Endothelial cell of umbilical vein (primary cell): ENCODE measurements around the gene PCDH15. TPM values are rescaled to one million over a fixed set of nuclear protein-coding genes. Genes with fewer than 3 reads are reported as not detected.

Experiments used
- BruUV-seq: library from RNA; stranded (reverse); fragments of 400-500 nt; replicated peaks from 2 replicates; lab custom pipeline; 2021; lab: Mats Ljungman, UMichigan
- CTCF ChIA-PET: fragments of 300-600, 350-600 bp; sonication (Branson Sonifier 250); formaldehyde crosslinking; loops from one replicate; lab custom pipeline; 2021; ENCODE audit warnings: antibody characterized with exemption, inconsistent platforms; lab: Charles Lee
- POLR2A ChIA-PET: fragments of 300-600, 350-600 bp; sonication (Branson Sonifier 250); formaldehyde crosslinking; loops from one replicate; lab custom pipeline; 2021; ENCODE audit warnings: antibody characterized with exemption, inconsistent platforms; lab: Charles Lee
- DNase-seq: peaks from one replicate; pipeline ENCODE4 v3.0.0-alpha.2; 2011; ENCODE audit warnings: low read depth, low spot score
- FAIRE-seq: peaks from 2 replicates; lab custom pipeline; 2011; peaks lifted over from hg19 to GRCh38; lab: Jason Lieb, UNC
- H2AFZ ChIP-seq: 2 replicates; pipeline ENCODE4 v1.6.0; 2012; ENCODE audit warnings: low read depth, low read length, control low read depth, inconsistent platforms
- H3K27ac ChIP-seq: 2 replicates; pipeline ENCODE4 v1.5.1; 2011; ENCODE audit warnings: low read depth, mild to moderate bottlenecking, control low read depth, low read length, moderate library complexity; ENCODE audit not compliant: insufficient read depth
- H3K27me3 ChIP-seq, 2 experiments: 2 replicates each; pipeline versions ENCODE4 v1.6.0 to v1.6.1; 2011; ENCODE audit warnings: low read length in 2 of 2, mixed read lengths in 1 of 2; ENCODE audit not compliant: control insufficient read depth in 2 of 2, insufficient read depth in 2 of 2
- H3K36me3 ChIP-seq, 2 experiments: 2 replicates in 1 of 2; 3 replicates in 1 of 2; pipeline ENCODE4 v1.5.1; 2011; ENCODE audit warnings: low read length in 2 of 2, mild to moderate bottlenecking in 1 of 2, moderate library complexity in 1 of 2; ENCODE audit not compliant: control insufficient read depth in 2 of 2, insufficient read depth in 2 of 2; ENCODE audit errors: extremely low read depth in 1 of 2
- H3K4me1 ChIP-seq: 3 replicates; pipeline ENCODE4 v1.5.1; 2011; ENCODE audit warnings: mild to moderate bottlenecking, low read length; ENCODE audit not compliant: control insufficient read depth, insufficient read depth; ENCODE audit errors: extremely low read depth
- H3K4me2 ChIP-seq: 2 replicates; pipeline ENCODE4 v1.6.1; 2011; ENCODE audit warnings: low read length, control low read depth, mixed read lengths; ENCODE audit not compliant: insufficient read depth
- H3K4me3 ChIP-seq, 3 experiments: fragments of 200-600 bp in 1 of 3; sonication (generic), shearing (Covaris generic) in 1 of 3; replicated peaks in 1 of 3; 2 replicates each; pipeline ENCODE4 v1.5.1; 2011 to 2016; ENCODE audit warnings: control low read depth in 3 of 3, low read length in 3 of 3, mild to moderate bottlenecking in 2 of 3, inconsistent platforms in 1 of 3, low read depth in 1 of 3, moderate library complexity in 1 of 3; ENCODE audit not compliant: insufficient read depth in 1 of 3
- H3K79me2 ChIP-seq: 2 replicates; pipeline ENCODE4 v1.6.0; 2012; ENCODE audit warnings: low read length, inconsistent platforms; ENCODE audit not compliant: control insufficient read depth, insufficient read depth
- H3K9ac ChIP-seq: replicated peaks from 2 replicates; pipeline ENCODE3; 2011; ENCODE audit warnings: low read length, control low read depth; ENCODE audit not compliant: insufficient read depth; ENCODE audit errors: extremely low read depth
- H3K9me1 ChIP-seq: replicated peaks from 3 replicates; pipeline ENCODE4 v1.6.0; 2011; ENCODE audit warnings: mild to moderate bottlenecking, low read length; ENCODE audit not compliant: control insufficient read depth, insufficient read depth; ENCODE audit errors: extremely low read depth
- H3K9me3 ChIP-seq: replicated peaks from 2 replicates; pipeline ENCODE4 v1.5.1; 2012; ENCODE audit warnings: low read length, inconsistent platforms; ENCODE audit not compliant: control insufficient read depth, insufficient read depth
- H4K20me1 ChIP-seq: replicated peaks from 2 replicates; pipeline ENCODE3; 2011; ENCODE audit warnings: mild to moderate bottlenecking, low read length; ENCODE audit not compliant: control insufficient read depth, insufficient read depth; ENCODE audit errors: extremely low read depth
- CTCF ChIP-seq, 2 donors: IDR thresholded peaks; 1 replicate in 1 of 2; 2 replicates in 1 of 2; pipeline ENCODE4 v1.5.1; 2011; ENCODE audit warnings: low read length in 2 of 2, mild to moderate bottlenecking in 2 of 2, moderate library complexity in 2 of 2, control low read depth in 1 of 2, inconsistent platforms in 1 of 2, low read depth in 1 of 2; ENCODE audit not compliant: insufficient read depth in 1 of 2; ENCODE audit errors: extremely low read depth in 1 of 2
- EZH2 ChIP-seq: IDR thresholded peaks from 2 replicates; pipeline ENCODE4 v1.6.1; 2012; ENCODE audit warnings: borderline replicate concordance, low read depth, mild to moderate bottlenecking, moderate library complexity, low read length, inconsistent platforms; ENCODE audit not compliant: severe bottlenecking
- FOS ChIP-seq: IDR thresholded peaks from 2 replicates; pipeline ENCODE4 v1.6.1; 2011; ENCODE audit warnings: mild to moderate bottlenecking, low read length, moderate library complexity, borderline replicate concordance; ENCODE audit not compliant: insufficient read depth
- GATA2 ChIP-seq: IDR thresholded peaks from 2 replicates; pipeline ENCODE4 v1.7.0; 2011; ENCODE audit warnings: low read depth, mild to moderate bottlenecking, moderate library complexity, mixed read lengths, low read length; ENCODE audit not compliant: insufficient read length, insufficient read depth
- JUN ChIP-seq: IDR thresholded peaks from 2 replicates; pipeline ENCODE4 v1.6.1; 2011; ENCODE audit warnings: borderline replicate concordance, low read depth; ENCODE audit not compliant: insufficient read length, insufficient read depth
- MYC ChIP-seq: IDR thresholded peaks from one replicate; pipeline ENCODE4 v1.6.1; 2011; ENCODE audit warnings: mild to moderate bottlenecking, low read depth, low read length
- POLR2A ChIP-seq: IDR thresholded peaks from 2 replicates; pipeline ENCODE4 v1.6.1; 2012; ENCODE audit warnings: low read depth, mild to moderate bottlenecking, control low read depth, low read length
- POLR2AphosphoS5 ChIP-seq: IDR thresholded peaks from 2 replicates; pipeline ENCODE4 v1.6.1; 2012; ENCODE audit warnings: low read depth, mild to moderate bottlenecking, control low read depth, low read length, moderate library complexity; ENCODE audit not compliant: insufficient read depth
- dilution Hi-C: fragments of 300-500 bp; cut with MboI; formaldehyde crosslinking; loops from one replicate; pipeline ENCODE4 v1.15.0; 2019; ENCODE audit warnings: low sequenced_read_pairs; ENCODE audit not compliant: extremely low pct_ligation_motif_present
- intact Hi-C: fragments of 100-400 bp; cut with micrococcal nuclease; formaldehyde crosslinking; loops from one replicate; pipeline ENCODE4 v1.10.0; 2022
- polyA plus RNA-seq, 4 experiments: library from polyadenylated mRNA; depleted of rRNA in 3 of 4; stranded (reverse) in 3 of 4; unstranded in 1 of 4; fragments of >200 nt; gene quantifications; 2 replicates each; pipeline versions ENCODE4 v1.2.1 to v1.2.3, GENCODE V29; 2011 to 2012; ENCODE audit warnings: missing spikeins in 1 of 4
- total RNA-seq: library from RNA; stranded (reverse); gene quantifications from 2 replicates; pipeline ENCODE4 v1.2.3, GENCODE V29; 2021
- TF ChIP-seq, protein P1 (sequence below): IDR thresholded peaks from 2 replicates; pipeline ENCODE4 v1.6.1; 2011; ENCODE audit not compliant: insufficient read depth, insufficient read length

The PCDH15 gene
- total and polyA plus RNA-seq, 2 donors (not counting 3 experiments of a cell fraction or from before 2014, with no cell fraction given): 0.04 TPM; not detected in 1

DNA sequence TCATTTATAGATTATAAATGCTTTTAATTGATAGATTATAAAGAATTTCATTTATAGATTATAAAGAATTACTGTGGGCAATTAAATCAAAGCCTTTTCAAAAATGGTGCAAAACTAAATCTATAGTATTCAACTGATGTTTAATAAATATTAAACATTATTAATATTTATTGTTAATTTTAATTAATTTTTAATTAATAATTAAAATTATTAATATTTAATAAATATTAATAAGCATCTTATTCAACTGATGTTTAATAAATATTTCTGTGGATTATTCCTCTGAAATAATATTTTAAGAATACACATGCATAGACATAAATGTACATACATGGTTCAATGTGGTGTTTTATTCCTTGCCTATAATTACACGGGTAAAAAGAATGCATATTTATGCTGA, 346.8 kb downstream of the PCDH15 start:
- no peak for FAIRE-seq
- Histone ChIP-seq H3K9ac (no peak overlapping the region), H3K79me2 (no peaks in the 10 kb centered on the region), H3K4me3 (no peak overlapping the region), H2AFZ (no peak overlapping the region), H3K4me1 (no peaks in the 10 kb centered on the region), H3K9me3 (no peaks in the 10 kb centered on the region), H3K9me1 (no peaks in the 10 kb centered on the region), H3K27me3 (no peaks in the 10 kb centered on the region), H3K27ac (no peak overlapping the region), H3K4me2 (no peak overlapping the region), H4K20me1 (no peaks in the 10 kb centered on the region), H3K36me3 (no peaks in the 10 kb centered on the region)
- no TSS peak for BruUV-seq
- dilution Hi-C loops (no loop called here), intact Hi-C loops (no loop called here)
- CTCF ChIA-PET: no interaction called here
- DNase-seq: no peak
- POLR2A ChIA-PET: no interaction called here
- no peak for TF ChIP-seq JUN
- no peak for TF ChIP-seq POLR2AphosphoS5
- TF ChIP-seq MYC: no peak
- no peak for TF ChIP-seq POLR2A
- no peak for TF ChIP-seq GATA2
- TF ChIP-seq, protein P1, sequence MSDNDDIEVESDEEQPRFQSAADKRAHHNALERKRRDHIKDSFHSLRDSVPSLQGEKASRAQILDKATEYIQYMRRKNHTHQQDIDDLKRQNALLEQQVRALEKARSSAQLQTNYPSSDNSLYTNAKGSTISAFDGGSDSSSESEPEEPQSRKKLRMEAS: no peak
- TF ChIP-seq EZH2: no peak
- TF ChIP-seq CTCF (IDR thresholded peaks at IDR 0.05; ENCODE audit: extremely low read depth in 1 of 2, insufficient read depth in 1 of 2, low read depth in 1 of 2, low read length in 2 of 2): no peak
- no peak for TF ChIP-seq FOS
